Coronary artery (tissue), 2 donors: ENCODE data around the gene CLEC10A.

Experiments
- DNase-seq: peaks from one replicate; pipeline ENCODE4 v3.0.0-alpha.2; 2017; ENCODE audit warnings: low spot score
- H3K27ac ChIP-seq, 2 donors: fragments of 200-600 bp; sonication (generic); one replicate each; pipeline ENCODE4 v1.5.1; 2016 to 2019
- H3K4me3 ChIP-seq: fragments of 200-600 bp; sonication (generic); 2 replicates; pipeline ENCODE4 v1.5.1; 2016; ENCODE audit warnings: mild to moderate bottlenecking, moderate library complexity
- TF ChIP-seq, protein P1 (sequence below): fragments of 200-600 bp; sonication (generic); IDR thresholded peaks from one replicate; pipeline ENCODE4 v1.5.1; 2019; ENCODE audit warnings: antibody characterized with exemption

The CLEC10A gene

DNA sequence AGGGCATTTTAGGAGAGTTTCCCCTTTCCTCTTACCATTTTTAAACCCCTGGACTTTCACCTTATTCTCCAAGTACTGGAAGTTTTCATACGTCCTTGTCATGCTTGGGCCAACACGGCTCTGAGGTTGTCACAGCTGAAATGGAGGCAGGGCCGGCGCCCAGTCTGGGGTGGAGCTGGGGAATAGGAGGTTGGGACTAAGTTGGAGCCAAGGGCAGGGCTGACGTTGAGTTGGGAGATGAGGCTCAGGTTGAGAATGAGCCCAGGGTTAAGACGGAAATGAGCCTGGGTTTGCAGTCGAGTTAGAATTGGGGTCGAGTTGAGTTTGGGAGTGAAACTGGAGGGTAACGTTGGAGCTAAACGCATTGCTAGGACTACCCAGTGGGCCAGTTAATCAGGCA lies 1.3 kb downstream of the CLEC10A start:
- Histone ChIP-seq H3K4me3 (no peak overlapping the region), H3K27ac (no peak overlapping the region)
- TF ChIP-seq, protein P1, sequence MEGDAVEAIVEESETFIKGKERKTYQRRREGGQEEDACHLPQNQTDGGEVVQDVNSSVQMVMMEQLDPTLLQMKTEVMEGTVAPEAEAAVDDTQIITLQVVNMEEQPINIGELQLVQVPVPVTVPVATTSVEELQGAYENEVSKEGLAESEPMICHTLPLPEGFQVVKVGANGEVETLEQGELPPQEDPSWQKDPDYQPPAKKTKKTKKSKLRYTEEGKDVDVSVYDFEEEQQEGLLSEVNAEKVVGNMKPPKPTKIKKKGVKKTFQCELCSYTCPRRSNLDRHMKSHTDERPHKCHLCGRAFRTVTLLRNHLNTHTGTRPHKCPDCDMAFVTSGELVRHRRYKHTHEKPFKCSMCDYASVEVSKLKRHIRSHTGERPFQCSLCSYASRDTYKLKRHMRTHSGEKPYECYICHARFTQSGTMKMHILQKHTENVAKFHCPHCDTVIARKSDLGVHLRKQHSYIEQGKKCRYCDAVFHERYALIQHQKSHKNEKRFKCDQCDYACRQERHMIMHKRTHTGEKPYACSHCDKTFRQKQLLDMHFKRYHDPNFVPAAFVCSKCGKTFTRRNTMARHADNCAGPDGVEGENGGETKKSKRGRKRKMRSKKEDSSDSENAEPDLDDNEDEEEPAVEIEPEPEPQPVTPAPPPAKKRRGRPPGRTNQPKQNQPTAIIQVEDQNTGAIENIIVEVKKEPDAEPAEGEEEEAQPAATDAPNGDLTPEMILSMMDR = no peak
- DNase-seq = no peak

DNA sequence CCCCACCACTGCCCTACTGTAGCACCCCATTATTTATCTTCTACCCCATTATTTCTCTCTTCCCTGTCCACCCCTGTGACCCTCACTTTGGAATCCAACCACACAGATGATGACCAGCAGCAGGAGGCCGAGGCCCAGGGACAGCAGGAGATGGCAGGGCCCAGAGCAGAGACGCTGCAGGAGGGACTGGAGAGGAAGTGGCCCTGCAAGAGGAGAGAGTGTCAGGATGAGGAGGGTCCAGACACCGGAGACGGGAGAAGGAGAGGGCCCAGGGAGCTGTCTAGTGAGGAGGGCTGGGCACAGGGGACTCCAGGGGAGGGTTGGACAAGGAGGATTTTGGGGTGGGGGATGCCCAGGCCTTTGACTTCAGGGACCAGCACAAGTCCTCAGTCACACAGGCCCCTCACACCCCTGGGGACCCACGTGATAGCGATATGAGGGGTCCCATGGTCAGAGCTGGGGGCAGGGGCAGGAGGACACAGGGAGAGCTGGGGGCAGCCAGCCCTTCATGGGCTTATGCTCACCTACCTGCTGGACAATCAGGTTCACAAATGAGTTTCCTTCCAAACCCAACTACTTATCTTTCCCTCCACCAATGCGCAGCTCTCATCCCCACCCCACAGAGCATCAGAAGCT lies 2.0 kb downstream of the CLEC10A start:
- Histone ChIP-seq H3K4me3 (no peak overlapping the region), H3K27ac (no peak overlapping the region)
- DNase-seq = no peak
- TF ChIP-seq, protein P1 = no peak

DNA sequence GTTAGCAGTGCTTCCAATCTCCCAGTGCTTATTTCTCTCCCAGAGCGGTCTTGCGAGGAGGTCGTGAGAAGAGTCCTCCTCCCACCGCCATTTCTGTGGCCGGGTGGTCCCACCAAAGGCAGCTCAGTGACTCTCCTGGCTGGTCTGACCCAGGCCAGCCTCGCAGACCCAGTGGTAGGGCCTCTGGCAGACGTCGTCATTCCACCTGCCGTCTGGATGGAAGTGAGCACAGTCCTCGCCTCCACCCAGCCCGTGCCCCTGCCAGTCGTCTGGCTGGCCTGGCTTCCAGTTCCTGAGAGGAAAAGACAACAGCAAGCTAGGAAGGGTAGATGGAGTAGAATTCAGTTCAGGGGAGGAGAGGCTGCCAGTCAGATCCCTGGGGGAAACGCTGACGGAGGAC lies 5.1 kb downstream of the CLEC10A start:
- no peak for DNase-seq
- Histone ChIP-seq H3K27ac (no peak overlapping the region), H3K4me3 (no peak overlapping the region)
- TF ChIP-seq, protein P1 = no peak

DNA sequence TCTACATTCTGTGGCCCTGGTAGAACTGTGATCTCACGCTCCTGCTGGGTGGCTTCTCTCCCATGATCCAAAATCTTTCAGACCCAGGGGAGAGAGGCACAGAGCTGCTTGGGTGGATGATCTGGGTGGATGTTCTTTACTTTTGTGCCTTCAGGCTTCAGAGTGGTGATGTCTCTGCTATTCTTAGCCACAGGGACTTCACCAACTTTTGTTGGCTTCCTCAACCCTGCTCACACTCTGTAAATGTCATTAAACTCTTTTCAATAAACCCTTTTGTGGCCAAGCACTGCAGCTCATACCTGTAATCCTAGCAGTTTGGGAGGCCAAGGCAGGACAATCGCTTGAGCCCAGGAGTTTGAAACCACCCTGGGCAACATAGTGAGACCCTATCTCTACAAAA lies 7.6 kb downstream of the CLEC10A start:
- TF ChIP-seq, protein P1 = no peak
- DNase-seq = no peak
- Histone ChIP-seq H3K4me3 (no peak overlapping the region), H3K27ac (no peak overlapping the region)

DNA sequence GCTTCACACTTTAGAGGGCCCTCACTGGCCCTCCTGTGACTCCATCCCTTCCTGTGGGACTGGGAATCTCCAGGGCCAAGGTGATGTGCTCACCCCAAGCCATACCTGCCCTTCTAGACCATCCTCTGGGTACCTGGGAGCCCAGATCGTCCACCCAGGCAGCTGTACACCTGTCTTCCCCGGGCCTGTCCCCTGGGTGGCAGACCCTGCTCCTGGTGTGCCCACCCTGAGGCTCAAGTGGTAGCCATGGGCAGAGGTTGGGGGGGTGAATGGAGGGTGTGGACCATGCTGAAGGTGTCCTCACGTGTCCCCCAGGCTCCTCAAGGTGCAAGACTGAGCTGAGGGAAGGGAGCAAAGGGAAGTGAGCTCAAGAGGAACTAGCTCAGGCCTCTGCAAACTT lies 9.3 kb downstream of the CLEC10A start:
- TF ChIP-seq, protein P1 = no peak
- H3K4me3 ChIP-seq = no peak overlapping the region
- no peak for DNase-seq
- H3K27ac ChIP-seq = no peak overlapping the region

DNA sequence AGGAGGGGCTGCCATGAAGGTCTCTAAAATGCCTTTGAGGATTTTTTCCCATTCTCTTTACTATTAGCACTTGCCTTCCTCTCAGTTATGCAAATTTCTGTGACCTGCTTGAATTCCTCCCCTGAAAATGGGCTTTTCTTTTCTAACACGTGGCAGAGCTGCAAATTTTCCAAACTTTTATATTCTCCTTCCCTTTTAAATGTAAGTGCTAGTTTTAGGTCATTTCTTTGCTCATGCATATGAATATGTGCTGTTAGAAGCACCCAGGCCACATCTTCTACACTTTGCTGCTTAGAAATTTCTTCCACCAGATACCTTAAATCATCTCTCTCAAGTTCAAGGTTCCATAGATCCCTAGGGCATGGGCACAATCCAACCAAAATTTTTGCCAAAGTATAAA lies 11.8 kb downstream of the CLEC10A start:
- TF ChIP-seq, protein P1 = no peak
- no peak for DNase-seq
- no peak overlapping the region for H3K27ac ChIP-seq
- H3K4me3 ChIP-seq = no peak overlapping the region

DNA sequence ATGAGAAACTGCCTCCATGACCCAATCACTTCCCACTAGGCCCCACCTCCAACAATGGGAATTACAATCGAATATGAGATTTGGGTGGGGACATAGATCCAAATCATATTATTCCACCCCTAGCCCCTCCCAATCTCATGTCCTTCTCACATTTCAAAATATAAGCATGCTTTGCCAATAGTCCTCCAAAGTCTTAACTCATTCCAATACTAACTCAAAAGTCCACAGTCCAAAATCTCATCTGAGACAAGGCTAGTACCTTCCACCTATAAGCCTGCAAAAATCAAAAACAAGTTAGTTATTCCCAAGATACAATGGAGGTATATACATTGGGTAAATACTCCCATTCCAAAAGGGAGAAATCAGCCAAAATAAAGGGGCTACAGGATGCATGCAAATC lies 12.9 kb downstream of the CLEC10A start:
- DNase-seq = no peak
- Histone ChIP-seq H3K4me3 (no peak overlapping the region), H3K27ac (no peak overlapping the region)
- TF ChIP-seq, protein P1 = no peak
